ENCODE data around the gene MYBBP1A.

Gene MYBBP1A

DNA sequence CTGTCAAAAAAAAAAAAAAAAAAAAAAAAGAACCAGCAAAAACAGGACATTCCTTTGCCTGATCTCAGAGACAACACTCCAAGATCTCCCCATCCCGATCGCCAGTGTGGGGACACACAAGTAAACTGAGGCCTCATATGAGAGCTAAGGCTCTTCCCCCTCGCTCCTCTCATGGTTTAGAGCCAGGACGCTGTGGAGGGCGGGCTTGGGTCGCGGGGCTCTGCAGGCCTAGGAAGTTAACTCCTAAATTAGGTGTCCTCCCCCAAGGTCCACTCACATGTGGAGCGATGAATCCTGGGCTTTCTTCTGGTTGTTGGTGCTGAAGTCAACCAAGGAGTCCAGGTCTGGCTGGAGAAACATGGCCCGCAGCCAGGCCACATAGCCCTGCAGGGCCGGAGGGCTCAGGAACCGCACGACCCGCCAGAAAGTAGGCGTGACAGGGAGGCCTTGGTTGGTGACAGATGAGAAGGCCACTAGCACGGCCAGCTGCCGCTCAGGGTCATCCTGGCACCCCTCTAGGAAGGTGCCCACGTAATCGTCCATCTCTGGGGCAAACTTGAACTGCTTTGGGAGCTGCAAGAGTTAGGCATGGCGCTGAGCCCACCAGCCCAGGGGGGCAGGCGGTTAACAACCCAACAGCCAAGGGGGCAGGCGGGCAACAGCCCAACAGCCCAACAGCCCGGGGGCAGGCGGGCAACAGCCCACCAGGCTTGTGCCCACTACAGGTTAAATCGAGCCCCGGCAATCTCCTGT is 5.2 kb downstream of the MYBBP1A start:
- DNase-seq (ENCODE audit: low read depth), result no peak

DNA sequence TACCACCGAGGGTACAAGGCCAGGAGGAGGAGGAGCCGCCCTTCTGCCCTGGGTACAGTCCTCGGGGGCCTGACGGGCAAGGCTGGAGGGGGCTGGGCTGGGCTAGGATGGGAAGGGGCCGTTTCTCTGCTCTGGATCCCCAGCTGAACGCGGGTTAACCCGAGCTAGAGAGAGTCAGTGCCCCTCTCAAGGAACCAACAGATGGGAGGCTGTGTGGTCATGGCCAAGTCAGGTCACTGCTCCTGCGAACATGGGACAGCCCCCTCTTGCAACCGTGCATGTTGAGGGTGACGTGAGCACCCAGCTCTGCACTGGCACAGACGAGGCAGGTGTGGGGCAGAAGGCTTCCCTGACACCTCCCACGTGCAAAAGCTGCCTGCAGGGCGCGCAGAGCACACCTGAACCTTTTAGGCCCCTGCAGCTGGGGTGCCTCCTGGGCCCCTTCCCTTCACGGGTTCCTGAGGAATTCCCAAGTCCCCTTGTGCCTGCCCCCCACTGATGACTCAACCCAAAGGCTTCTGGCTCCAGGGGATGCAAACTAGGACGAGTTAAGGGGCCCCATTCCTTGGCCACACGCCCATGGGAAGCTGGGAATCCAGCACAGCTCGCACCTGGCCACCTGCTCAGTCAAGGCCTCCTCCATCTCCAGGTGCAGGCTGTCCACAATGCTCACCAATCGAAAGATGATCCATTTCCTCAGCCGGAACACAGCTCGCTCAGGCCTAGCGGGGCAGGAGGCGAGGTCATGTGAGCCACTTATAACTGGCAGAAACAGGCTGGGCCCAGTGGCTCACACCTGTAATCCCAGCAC is 6.3 kb downstream of the MYBBP1A start:
- DNase-seq (ENCODE audit: low read depth), result no peak

DNA sequence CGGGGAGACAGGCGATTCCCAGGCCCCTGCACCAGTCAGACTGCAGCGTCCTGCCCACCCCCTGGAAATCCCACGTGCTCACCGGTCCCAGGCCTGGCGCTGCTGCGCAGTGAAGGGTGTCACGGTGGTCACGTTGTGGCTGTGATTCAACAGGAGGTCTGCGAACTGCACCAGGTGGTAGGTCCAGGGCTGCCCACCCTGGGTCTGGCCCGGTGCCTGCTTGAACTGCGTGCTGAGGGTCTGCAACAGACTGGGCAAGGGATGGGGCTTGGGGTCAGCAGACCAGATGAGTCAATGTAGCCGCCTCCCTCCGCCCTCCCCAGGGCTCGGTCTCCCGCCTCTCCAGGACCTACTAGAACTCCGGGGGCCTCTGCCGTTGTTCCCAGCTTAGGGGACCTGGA is 7.1 kb downstream of the MYBBP1A start:
- no peak for DNase-seq (ENCODE audit: low read depth)

DNA sequence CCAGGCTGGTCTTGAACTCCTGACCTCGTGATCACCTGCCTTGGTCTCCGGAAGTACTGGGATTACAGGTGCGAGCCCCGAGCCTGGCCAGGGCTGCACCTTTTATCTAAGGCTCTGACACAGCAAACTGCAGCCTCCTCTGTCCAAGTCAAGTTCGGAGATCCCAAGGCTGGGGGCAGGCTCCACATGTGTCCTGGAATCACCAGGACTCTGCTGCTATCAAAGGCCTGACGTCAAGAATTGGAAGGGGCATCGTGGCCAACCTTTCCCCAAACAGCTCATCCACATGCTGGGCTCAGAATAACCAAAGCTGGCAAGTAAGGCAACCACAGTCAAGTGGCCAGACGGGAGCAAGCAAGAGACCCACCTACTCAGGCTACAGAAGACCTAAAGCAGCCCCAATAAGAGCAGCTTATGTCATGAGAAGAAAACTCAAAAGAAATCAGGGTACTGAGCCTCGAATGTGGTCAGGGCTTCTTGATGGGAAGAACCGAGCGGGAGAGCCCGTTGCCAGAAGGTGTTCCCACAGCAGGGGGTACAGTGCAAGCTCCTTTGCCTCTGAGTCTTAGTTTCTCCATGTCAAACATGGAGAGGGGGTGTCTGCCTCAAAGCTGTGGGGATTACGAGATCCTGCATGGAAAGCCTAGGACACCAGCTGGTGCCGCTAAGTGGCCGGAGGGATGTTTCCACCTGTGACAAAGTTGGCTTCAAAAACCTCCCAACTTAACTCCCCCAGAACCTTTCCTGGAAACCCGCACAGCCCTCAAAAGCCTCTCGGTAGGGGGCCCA is 7.9 kb downstream of the MYBBP1A start:
- no peak for DNase-seq (ENCODE audit: low read depth)

DNA sequence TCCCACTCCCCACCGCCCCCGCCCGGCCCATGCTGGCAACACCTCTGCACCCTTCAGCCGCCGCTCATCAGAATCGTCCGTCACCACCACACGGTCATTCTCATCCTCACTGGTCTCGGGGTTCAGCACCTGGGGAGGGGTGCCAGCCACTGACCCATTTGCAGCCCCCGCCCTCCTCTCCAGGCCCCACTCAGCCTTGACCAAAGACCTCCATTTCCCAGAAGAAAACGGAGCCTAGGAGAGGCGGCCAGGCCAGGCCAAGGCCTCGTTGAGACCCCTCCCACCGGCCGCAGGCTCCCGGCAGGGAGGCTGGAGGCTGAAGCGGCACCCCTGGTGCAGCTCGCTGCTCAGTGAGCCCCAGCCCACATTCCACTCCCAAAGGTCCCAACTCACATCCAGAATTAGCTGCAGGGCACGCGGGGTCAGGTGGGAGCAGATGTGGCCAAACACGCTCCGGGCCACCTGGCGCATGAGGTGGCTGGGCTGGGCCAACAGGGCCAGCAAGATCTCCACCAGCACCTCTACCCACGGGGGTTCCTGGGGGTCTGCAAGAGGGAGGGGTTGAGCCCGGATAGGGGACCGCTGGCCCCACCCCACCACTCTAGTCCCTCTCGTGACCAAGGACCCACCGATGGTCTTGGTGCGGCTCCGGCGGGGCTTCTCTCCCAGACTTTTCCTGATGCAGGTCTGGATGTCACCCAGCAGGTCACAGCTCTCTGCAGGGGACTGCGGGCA is 9.8 kb downstream of the MYBBP1A start:
- DNase-seq (ENCODE audit: low read depth), result no peak

DNA sequence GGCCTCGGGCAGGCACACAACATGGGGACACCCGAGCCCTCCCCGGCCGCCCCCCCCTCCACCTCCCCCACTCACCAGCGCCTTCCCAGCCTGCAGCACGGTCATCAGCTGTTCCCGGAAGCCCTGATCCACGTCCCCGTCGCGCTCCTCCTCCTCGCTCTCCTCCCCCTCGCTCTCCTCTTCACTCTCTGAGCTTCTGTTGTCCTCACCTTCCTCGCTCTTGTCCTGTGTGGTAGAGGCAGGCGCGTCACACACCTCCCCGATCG is 10.3 kb downstream of the MYBBP1A start:
- DNase-seq (ENCODE audit: low read depth), result no peak

DNA sequence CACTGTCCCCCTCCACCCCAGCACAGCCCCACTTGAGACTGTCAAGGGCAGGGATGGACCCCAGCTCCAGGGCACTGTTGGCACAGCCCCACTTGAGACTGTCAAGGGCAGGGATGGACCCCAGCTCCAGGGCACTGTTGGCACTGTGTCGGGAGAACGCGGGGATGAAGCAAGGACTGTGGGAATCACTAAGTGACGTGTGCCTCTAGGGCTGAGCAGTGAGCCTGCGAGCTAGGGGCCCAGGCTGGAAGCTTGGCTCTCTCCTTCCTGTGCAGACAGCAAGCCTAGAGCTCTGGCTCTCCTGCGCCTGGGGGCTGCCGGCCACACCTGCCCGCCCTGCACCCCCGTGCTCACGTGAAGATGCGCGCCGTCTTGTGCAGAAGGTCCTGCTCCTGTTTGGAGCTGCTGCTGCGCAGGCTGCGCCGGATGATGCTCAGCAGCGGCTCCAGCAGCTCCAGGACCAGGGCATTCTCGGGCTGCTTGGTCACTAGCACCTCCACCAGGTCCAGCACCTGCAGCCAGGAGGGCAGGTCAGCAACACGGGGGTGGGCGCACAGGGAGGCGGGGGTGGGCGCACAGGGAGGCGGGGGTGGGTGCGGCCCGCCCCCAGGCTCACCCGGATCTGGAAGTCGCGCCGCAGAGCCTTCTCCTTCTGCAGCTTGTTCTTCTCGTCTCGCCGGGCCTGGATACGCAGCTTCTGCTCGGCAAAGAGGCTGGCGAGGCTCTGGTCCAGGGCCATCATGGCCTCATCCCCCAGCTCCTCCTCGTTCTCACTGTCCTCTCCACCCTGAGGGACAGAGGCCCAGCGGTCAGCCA is 10.8 kb downstream of the MYBBP1A start:
- DNase-seq (ENCODE audit: low read depth), result no peak

DNA sequence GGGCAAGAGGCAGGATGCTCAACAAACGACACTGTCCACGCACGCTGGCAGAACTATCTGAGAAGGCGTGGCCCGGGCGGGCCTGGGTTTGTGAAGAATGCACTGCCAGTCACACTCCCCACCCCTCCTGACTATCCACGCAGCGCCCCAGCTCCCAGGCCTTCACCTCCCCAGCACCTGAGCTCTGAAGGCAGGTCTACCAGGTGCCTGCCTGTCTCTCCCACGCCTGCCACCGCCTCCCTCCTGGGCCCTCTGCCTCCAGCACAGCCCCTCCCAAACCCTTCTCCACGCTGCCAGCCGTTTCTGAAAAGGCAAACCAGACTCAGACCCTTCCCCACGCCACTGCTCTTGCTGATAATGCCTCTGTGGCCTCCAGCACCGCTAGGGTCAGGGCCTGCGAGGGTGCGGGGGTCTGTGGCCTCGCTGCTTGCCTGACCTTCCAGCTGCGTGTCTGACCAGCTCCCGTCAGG is 11.6 kb downstream of the MYBBP1A start:
- no peak for DNase-seq (ENCODE audit: low read depth)

DNA sequence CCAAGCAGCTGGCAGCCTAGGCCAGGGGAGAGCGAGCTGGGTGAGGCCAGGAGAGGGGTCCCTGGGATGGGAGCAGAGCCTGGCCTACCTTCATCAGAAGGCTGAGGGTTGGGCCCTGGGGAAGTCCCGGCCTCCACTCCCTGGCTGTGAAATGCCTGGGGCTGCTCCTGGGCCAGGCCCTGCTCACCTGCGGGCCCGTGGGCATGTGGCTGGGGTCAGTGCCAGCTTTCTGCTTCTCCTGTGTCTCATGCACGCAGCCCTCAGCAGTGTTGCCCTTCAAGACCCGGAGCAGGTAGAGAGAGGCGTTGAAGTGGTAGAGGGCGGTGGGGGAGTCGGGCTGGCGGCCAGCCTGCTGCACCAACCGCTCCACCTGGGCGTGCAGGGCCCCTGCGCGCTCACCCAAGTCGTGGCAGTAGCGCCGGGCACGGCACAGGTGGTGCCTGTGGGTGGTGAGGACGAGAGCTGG is 12.4 kb downstream of the MYBBP1A start:
- no peak for DNase-seq (ENCODE audit: low read depth)

DNA sequence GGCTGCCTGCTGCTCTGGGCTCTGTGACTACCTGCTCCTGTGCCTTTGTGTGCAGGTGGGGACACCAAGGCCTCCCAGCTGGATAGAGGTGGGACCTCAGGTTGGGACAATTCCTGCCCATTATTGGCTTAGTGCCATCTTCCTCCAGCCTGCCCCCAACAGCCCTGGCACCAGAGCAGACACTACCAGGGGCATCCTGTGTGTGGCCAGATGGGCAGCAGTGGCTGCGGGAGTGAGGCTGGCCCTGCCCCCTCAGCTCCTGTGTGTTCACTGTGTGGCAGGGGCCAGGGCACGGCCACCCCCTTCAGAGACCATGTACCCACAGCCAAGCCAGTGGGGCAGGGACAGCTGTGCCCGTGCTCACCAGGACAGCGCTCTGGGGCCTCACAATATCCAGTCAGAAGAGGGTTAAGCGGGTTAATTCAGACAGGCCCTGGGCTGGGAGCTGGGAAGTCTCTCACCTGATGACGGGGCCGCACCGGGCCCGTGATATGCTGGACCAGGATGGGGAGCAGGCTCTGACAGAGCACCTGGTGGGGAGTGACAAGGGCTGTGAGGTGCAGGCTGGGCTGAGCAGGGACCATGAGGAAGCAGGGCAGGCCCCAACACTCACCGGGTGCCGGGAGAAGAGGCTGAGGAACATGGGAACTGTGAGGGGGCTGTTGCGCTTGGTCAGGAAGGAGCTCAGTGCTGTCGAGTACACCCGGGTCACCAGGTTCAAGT is 13.0 kb downstream of the MYBBP1A start:
- DNase-seq (ENCODE audit: low read depth), result no peak

DNA sequence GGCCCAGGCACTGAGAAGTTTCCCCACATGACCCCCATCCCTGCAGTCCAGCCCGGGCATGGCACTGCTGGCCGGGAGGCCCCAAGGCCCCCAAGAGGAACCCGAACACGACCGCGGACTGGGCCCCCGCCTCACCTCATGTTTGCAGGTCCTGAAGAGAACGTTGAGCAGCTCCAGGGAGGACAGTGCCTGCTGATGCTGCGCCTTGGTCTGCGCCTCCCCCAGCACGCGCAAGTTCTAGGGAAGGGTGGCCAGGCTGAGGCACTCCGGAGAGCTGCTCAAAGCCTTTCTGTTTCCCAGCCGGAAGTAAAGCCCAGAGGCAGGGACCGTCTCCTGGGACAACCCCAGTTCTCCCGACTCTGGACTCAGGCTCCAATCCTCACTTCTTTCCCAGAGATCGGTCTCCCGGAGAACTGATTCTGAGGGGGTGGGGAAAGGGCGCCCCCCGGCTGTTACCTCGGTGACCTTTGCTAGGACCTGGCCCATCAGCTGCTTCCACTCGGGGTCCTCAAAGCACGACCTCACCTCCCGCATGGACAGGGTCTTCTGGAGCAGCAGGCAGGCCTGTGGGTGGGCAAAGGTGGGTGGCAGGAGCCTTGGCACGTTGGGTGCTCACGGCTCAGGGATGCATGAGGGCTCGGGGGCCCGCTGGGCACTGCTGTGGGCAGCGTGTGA is 13.7 kb downstream of the MYBBP1A start:
- no peak for DNase-seq (ENCODE audit: low read depth)

DNA sequence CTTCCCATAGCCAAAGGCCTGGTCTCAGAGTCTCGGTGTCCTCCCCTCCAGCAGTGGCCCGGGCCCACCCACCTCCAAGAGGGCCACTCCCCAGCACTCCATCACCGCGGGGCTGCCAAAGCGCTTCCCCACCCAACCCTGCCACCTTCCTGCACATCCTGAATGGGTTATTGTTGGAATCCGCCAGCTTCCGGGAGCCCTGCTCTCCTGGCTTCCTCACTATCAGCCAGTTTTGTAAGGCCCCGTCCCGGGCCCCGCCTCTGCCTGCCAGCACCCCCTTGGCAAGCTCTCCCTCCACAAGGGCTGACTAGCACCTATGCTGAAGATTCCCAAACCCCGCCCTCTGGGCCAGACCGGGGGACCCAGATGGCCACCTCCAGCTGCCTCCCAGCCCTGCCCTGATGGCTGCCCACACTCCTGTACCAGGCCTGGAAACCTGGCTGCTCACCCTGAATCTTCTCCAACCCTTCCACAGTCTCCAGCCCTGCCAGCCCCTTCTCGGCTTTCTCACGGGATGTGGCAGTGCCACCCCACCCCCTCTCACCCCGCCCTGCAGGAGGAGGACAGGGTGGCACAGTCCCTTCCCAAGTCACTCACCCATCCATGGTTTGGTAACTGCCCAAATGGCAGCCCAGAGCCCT is 14.4 kb downstream of the MYBBP1A start:
- DNase-seq (ENCODE audit: low read depth), result no peak

DNA sequence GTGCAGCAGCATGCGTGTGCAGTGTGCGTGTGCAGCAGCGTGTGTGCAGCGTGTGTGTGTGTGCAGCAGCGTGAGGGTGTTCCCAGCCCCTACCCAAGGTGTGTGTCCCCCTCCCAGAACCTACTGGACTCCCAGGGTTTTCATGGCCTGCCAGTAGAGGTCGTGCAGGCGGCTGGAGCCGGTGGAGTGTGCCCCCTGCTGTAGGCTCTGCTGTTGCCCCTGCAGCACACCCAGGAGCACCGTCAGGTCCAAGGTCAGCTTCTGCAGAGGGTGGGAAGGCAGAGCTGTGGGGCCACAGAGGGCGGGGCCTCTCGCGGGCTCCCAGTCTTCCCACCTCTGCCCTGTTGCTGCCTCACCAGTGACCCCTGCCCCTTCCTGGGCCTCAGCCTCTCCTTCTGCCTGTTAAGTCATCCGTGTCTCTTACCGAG is 14.9 kb downstream of the MYBBP1A start:
- no peak for DNase-seq (ENCODE audit: low read depth)

DNA sequence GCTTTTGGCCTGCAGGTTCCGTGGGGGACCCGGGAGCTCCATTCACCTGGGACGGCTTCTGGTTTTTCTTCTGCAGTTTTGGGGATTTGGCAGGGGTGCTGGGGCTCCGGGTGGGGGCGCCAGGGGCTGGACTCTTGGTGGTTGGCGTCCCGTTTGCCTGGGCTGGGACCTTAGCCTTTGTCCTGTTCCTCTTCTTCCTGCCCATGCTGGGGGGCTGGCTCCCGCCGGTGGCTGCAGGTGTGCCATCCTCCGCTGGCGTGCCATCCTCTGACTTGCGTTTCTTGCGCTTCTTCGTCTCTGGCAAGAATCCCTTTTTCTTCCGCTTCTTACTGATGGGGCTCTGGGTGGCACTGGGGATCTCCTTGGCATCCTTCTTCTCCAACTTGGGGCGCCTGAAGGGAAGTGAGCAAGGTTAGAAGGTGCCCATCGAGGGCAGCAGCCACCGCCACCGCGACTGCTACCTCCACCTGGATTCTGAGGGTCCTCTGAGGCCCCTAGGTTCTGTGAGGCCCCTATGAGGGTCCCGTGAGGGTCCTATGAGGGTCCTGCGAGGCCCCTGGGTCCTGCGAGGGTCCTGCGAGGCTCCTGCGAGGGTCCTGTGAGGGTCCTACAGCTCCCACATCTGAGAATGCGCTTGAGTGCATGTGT is 15.5 kb downstream of the MYBBP1A start:
- DNase-seq (ENCODE audit: low read depth), result no peak

DNA sequence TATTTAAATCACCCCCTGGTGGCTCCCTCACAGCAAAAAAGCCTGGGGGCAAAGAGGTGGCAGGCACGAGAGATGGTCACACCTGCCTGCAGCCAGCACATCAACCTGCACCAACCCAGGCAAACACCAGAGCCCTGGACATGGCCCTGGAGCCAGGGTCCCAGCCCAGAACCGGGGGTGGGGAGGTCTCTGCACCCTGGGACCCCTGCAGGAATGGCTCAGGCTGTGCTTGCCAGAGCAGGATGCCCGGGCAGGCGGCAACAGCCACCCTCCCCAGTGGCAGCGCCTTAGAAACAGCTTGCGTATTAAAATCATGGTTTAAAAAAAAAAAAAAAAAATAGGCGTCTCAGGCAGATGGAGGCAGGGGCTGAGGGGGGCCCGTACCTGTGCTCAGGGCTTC is 16.2 kb downstream of the MYBBP1A start:
- DNase-seq (ENCODE audit: low read depth), result no peak

DNA sequence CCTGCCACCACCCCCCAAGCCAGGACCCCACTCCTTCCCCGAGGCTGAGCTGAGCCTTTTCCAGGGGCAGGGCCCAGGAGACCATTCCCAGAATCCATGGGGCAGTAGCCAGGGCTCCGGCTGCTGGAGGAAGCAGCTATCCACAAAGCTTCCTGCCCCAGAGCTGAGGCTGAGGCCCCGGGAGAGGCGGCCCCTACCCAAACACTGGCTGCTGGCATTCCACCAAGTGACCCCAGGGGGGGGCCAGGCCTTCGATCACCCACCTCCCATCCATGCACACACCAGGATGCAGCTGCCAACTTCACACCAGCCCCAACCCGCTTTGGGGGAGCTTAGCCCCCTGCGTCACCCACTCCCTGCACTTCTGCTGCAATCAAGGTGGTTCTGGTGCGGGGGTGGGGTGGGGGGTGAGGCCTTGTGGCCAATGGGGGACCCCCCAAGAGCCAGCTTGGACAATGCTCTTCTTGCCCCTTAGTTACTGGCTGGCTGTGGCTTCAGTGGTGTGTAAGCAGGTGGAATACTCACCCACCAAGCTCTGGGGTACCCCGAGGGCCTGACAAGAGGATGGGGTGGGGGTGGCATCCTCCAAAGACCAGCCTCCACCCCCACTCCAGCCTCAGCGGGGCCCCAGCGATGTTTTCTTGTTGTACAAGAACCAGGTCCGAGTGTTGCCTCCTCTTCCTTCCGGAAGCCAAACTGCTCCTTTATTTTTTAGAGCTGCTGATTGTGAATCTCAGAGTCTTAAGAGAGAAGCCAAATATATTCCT is 16.8 kb downstream of the MYBBP1A start:
- no peak for DNase-seq (ENCODE audit: low read depth)

DNA sequence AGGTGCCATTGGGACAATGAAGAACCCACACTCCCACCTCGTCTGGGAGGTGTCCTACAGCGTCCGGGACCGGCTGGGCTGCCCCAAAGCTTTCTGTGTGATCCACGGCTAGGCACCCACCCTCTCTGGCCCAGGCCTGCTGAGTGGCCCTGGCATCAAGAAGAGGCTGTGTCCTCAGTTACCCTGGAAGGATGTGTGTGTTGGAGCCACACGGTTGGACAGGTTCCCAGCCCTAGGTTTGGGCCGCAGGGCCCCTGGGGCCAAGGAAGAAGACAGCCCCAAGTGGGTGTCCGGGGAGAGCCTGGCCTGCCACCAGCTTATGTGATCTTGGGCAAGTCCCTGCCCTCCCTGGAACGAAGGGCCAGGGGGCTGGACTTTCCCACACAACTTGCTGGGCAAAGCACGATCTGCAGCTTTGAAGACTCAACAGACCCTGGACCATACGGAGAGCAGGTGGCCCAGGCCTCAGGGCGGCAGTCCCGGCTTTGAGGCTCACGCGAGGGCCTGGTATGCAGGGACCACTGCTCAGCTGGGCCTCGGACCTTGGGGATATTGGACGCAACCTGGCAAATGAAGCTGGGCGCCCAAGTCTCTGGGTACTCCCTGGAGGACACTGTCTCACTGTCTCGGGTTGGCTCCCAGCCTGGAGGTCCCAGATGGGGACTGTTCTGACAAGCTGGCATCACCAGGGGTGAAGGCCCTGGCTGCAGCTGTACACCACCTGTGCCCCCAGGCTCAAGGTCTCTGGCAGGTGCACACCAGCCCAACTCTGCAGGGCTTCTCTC is 17.5 kb downstream of the MYBBP1A start:
- no peak for DNase-seq (ENCODE audit: low read depth)

All from fibroblast of the conjunctiva (primary cell).